ENCODE results near the gene ANO3. TPM values are rescaled to one million over a fixed set of nuclear protein-coding genes. Genes with fewer than 3 reads are reported as not detected.

The ANO3 gene
- total RNA-seq, 1 donor from 2014 or later, result 0.29 TPM

DNA sequence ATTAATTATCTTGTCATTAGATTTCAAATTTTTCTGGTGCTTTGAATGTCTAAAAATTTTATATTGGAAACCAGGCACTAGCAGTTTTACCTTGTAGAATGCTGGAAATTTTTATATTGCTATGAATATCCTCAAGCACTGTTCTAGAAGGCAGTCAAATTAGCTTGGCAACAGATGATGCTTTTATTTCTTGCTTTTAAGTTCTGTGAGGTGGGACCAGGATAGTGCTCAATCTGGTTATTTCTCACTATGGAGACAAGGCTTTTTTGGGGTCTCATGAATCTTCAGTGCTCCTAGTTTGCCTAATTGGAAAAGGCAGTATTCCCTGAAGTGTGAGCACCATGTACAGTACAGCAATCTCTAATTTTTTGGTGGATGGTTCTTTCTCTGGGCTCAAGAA is 27.1 kb downstream of the ANO3 start:
- Mint-ChIP-seq H3K36me3 (no peaks in the 10 kb centered on the region), H3K27me3 (no peaks in the 10 kb centered on the region), H3K4me1 (ENCODE audit: unreplicated experiment) (no peaks in the 10 kb centered on the region), H3K4me3 (no peak overlapping the region), H3K27ac (no peak overlapping the region), H3K9me3 (no peaks in the 10 kb centered on the region)
- no peak for TF ChIP-seq CTCF (conservative IDR thresholded peaks at IDR 0.05)
- no peak for DNase-seq (ENCODE audit: extremely low spot score, unreplicated experiment)

DNA sequence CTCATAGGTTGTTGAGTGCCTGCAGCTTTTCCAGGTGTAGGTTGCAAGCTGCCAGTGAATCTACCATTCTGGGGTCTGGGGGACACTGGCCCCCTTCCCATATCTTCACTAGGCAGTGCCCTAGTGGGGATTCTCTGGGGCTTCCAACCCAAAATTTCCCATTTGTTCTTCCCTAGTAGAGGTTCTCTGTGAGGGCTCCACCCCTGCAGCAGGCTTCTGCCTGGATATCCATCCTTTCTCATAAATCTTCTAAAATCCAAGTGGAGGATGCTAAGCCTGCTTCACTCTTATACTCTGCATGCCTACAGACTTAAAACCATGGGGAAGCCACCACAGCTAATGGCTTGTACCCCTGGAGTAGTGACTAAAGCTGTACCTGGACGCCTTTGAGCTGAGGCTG is 33.4 kb downstream of the ANO3 start:
- Mint-ChIP-seq H3K4me3 (no peak overlapping the region), H3K27me3 (no peaks in the 10 kb centered on the region), H3K27ac (no peak overlapping the region), H3K4me1 (ENCODE audit: unreplicated experiment) (no peaks in the 10 kb centered on the region), H3K36me3 (no peaks in the 10 kb centered on the region), H3K9me3 (peaks cover 7% of the 10 kb centered on the region)
- DNase-seq (ENCODE audit: extremely low spot score, unreplicated experiment), result no peak
- TF ChIP-seq CTCF (conservative IDR thresholded peaks at IDR 0.05), result no peak

DNA sequence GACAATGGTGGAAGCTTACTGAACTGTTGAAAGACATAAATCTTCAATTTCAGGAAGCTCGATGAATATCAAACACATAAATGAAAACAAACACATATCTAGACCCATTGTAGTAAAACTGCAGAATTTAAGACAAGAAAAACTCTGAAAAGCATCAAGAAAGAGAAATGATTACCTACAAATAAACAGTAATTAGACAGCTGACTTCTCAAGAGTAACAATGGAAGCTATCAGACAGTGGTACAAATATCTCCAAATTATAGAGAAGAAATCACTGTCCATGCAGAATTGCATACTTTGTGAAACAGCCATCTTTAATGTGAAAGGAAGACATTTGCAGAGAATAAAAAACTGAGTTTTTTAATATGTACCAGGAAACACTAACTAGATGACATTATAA is 45.7 kb downstream of the ANO3 start:
- H3K4me1 Mint-ChIP-seq (ENCODE audit: unreplicated experiment), result no peaks in the 10 kb centered on the region
- H3K27ac Mint-ChIP-seq, result no peak overlapping the region
- no peak for DNase-seq (ENCODE audit: extremely low spot score, unreplicated experiment)
- no peak overlapping the region for H3K4me3 Mint-ChIP-seq
- no peaks in the 10 kb centered on the region for H3K36me3 Mint-ChIP-seq
- no peak for TF ChIP-seq CTCF (conservative IDR thresholded peaks at IDR 0.05)
- H3K27me3 Mint-ChIP-seq, result no peaks in the 10 kb centered on the region
- H3K9me3 Mint-ChIP-seq, result peaks cover 11% of the 10 kb centered on the region

DNA sequence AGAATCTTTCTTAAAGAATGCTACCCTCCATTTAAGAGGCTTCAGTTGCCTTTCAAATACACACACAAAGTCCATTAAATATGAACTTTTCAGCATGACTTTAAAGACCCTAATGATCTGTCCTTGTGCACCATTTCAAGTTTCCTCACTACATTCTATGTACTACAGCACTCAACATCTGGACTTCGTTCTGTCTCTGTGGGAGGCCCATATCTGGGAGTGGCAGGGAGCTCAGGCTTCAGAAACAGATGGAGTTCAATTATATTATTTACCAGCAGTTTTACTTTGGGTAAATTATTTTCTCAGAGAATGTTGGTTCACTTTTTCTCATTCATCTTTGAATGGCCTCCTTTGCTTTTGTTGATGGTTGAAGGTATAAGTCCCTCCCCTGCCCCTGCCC is 67.4 kb downstream of the ANO3 start:
- H3K27me3 Mint-ChIP-seq, result peaks cover 2% of the 10 kb centered on the region
- peaks cover 5% of the 10 kb centered on the region for H3K9me3 Mint-ChIP-seq
- H3K4me3 Mint-ChIP-seq, result no peak overlapping the region
- no peak for DNase-seq (ENCODE audit: extremely low spot score, unreplicated experiment)
- peaks cover 3% of the 10 kb centered on the region for H3K36me3 Mint-ChIP-seq
- H3K27ac Mint-ChIP-seq, result no peak overlapping the region
- H3K4me1 Mint-ChIP-seq (ENCODE audit: unreplicated experiment), result no peaks in the 10 kb centered on the region
- no peak for TF ChIP-seq CTCF (conservative IDR thresholded peaks at IDR 0.05)

GRCh38 chr11:26410706-26411366 is 78.9 kb downstream of the ANO3 start:
- Mint-ChIP-seq H3K27me3 (peaks cover 3% of the 10 kb centered on the region), H3K36me3 (no peaks in the 10 kb centered on the region), H3K9me3 (no peaks in the 10 kb centered on the region), H3K27ac (no peak overlapping the region), H3K4me1 (ENCODE audit: unreplicated experiment) (no peaks in the 10 kb centered on the region), H3K4me3 (no peak overlapping the region)
- no peak for DNase-seq (ENCODE audit: extremely low spot score, unreplicated experiment)
- TF ChIP-seq CTCF (conservative IDR thresholded peaks at IDR 0.05), result no peak

GRCh38 chr11:26412955-26413354 is 81.0 kb downstream of the ANO3 start:
- DNase-seq (ENCODE audit: extremely low spot score, unreplicated experiment), result no peak
- no peaks in the 10 kb centered on the region for H3K4me1 Mint-ChIP-seq (ENCODE audit: unreplicated experiment)
- H3K4me3 Mint-ChIP-seq, result no peak overlapping the region
- H3K36me3 Mint-ChIP-seq, result no peaks in the 10 kb centered on the region
- TF ChIP-seq CTCF (conservative IDR thresholded peaks at IDR 0.05), result no peak
- H3K9me3 Mint-ChIP-seq, result no peaks in the 10 kb centered on the region
- H3K27me3 Mint-ChIP-seq, result peaks cover 3% of the 10 kb centered on the region
- no peak overlapping the region for H3K27ac Mint-ChIP-seq

All from type B pancreatic cell (in vitro differentiated cells).